ENCODE measurements around the gene MT1H.

Gene MT1H

GRCh38 chr16:56636616-56637413 is 32.8 kb upstream of the MT1H start:
- TF ChIP-seq CTCF (IDR thresholded peaks at IDR 0.05; ENCODE audit: low read length, missing control alignments) = no peak
- no peak overlapping the region for H3K4me3 ChIP-seq (replicated peaks; ENCODE audit: low read depth, low read length)
- DNase-seq (ENCODE audit: low read depth) = no peak

- H3K4me3 ChIP-seq (replicated peaks; ENCODE audit: low read depth, low read length) = peak within 1 kb of the TSS; percentile 60
- TF ChIP-seq CTCF (IDR thresholded peaks at IDR 0.05; ENCODE audit: low read length, missing control alignments) = no peak
Observed at GRCh38 chr16:56637814-56638750, 31.5 kb upstream of the MT1H start, which contains the start of gene MT1A. TSS of gene MT1A (plus strand) at chr16:56638666. CDS start at chr16:56638739, 73 bp downstream.

GRCh38 chr16:56639045-56639444 is 30.6 kb upstream of the MT1H start:
- no peak for TF ChIP-seq CTCF (IDR thresholded peaks at IDR 0.05; ENCODE audit: low read length, missing control alignments)
- DNase-seq (ENCODE audit: low read depth) = no peak
- no peak overlapping the region for H3K4me3 ChIP-seq (replicated peaks; ENCODE audit: low read depth, low read length)

More at GRCh38 chr16:56637814-56638750, 31.5 kb upstream of the MT1H start, which contains the start of gene MT1A:
- peak; percentile 49 for DNase-seq (ENCODE audit: low read depth)

- TF ChIP-seq CTCF (IDR thresholded peaks at IDR 0.05; ENCODE audit: low read length, missing control alignments) = no peak
- no peak for DNase-seq (ENCODE audit: low read depth)
- no peak overlapping the region for H3K4me3 ChIP-seq (replicated peaks; ENCODE audit: low read depth, low read length)
Observed at GRCh38 chr16:56640076-56640475, 29.5 kb upstream of the MT1H start.

- no peak for TF ChIP-seq CTCF (IDR thresholded peaks at IDR 0.05; ENCODE audit: low read length, missing control alignments)
- DNase-seq (ENCODE audit: low read depth) = no peak
- no peak overlapping the region for H3K4me3 ChIP-seq (replicated peaks; ENCODE audit: low read depth, low read length)
Observed at GRCh38 chr16:56641166-56641565, 28.4 kb upstream of the MT1H start.

- TF ChIP-seq CTCF (IDR thresholded peaks at IDR 0.05; ENCODE audit: low read length, missing control alignments) = peak; percentile 28
- H3K4me3 ChIP-seq (replicated peaks; ENCODE audit: low read depth, low read length) = peak overlapping the region; percentile 33
- DNase-seq (ENCODE audit: low read depth) = peak; percentile 43
Observed at GRCh38 chr16:56643080-56643778, 26.4 kb upstream of the MT1H start.

Data from fibroblast of pulmonary artery (primary cell).